ENCODE measurements around the gene KMT5B.

Gene KMT5B

GRCh38 chr11:68189082-68189481 lies 24.0 kb downstream of the KMT5B start:
- peaks cover 2% of the 10 kb centered on the region for H3K9me3 ChIP-seq (ENCODE audit: low read length)
- H3K27me3 ChIP-seq (ENCODE audit: insufficient read depth, low read length) = no peaks in the 10 kb centered on the region
- no peak overlapping the region for H3K4me3 ChIP-seq (ENCODE audit: low read length)
- H2AFZ ChIP-seq (ENCODE audit: low read depth, low read length) = no peak overlapping the region
- H3K4me1 ChIP-seq (ENCODE audit: insufficient read depth, low read length) = no peaks in the 10 kb centered on the region
- peaks cover 42% of the 10 kb centered on the region for H3K36me3 ChIP-seq (ENCODE audit: insufficient read depth, low read length)

GRCh38 chr11:68186061-68186460 lies 27.0 kb downstream of the KMT5B start:
- H3K4me1 ChIP-seq (ENCODE audit: insufficient read depth, low read length) = no peaks in the 10 kb centered on the region
- H2AFZ ChIP-seq (ENCODE audit: low read depth, low read length) = no peak overlapping the region
- H3K4me3 ChIP-seq (ENCODE audit: low read length) = no peak overlapping the region
- H3K27me3 ChIP-seq (ENCODE audit: insufficient read depth, low read length) = no peaks in the 10 kb centered on the region
- H3K9me3 ChIP-seq (ENCODE audit: low read length) = peaks cover 2% of the 10 kb centered on the region
- peaks cover 56% of the 10 kb centered on the region for H3K36me3 ChIP-seq (ENCODE audit: insufficient read depth, low read length)

GRCh38 chr11:68181719-68182451 lies 31.2 kb downstream of the KMT5B start:
- Histone ChIP-seq H3K4me1 (ENCODE audit: insufficient read depth, low read length) (no peaks in the 10 kb centered on the region), H3K9me3 (ENCODE audit: low read length) (no peaks in the 10 kb centered on the region), H3K36me3 (ENCODE audit: insufficient read depth, low read length) (peaks cover 72% of the 10 kb centered on the region), H3K27me3 (ENCODE audit: insufficient read depth, low read length) (no peaks in the 10 kb centered on the region), H2AFZ (ENCODE audit: low read depth, low read length) (no peak overlapping the region), H3K4me3 (ENCODE audit: low read length) (no peak overlapping the region)

GRCh38 chr11:68179847-68180246 lies 33.2 kb downstream of the KMT5B start:
- Histone ChIP-seq H3K4me3 (ENCODE audit: low read length) (no peak overlapping the region), H3K36me3 (ENCODE audit: insufficient read depth, low read length) (peaks cover 69% of the 10 kb centered on the region), H2AFZ (ENCODE audit: low read depth, low read length) (no peak overlapping the region), H3K9me3 (ENCODE audit: low read length) (no peaks in the 10 kb centered on the region), H3K4me1 (ENCODE audit: insufficient read depth, low read length) (no peaks in the 10 kb centered on the region), H3K27me3 (ENCODE audit: insufficient read depth, low read length) (no peaks in the 10 kb centered on the region)

- Histone ChIP-seq H3K4me1 (ENCODE audit: insufficient read depth, low read length) (no peaks in the 10 kb centered on the region), H3K36me3 (ENCODE audit: insufficient read depth, low read length) (peaks cover 75% of the 10 kb centered on the region), H3K4me3 (ENCODE audit: low read length) (no peak overlapping the region), H3K9me3 (ENCODE audit: low read length) (no peaks in the 10 kb centered on the region), H3K27me3 (ENCODE audit: insufficient read depth, low read length) (no peaks in the 10 kb centered on the region), H2AFZ (ENCODE audit: low read depth, low read length) (no peak overlapping the region)
These were observed 35.2 kb downstream of the KMT5B start for GRCh38 chr11:68177877-68178276.

GRCh38 chr11:68173926-68174325 lies 39.2 kb downstream of the KMT5B start:
- peaks cover 91% of the 10 kb centered on the region for H3K36me3 ChIP-seq (ENCODE audit: insufficient read depth, low read length)
- no peaks in the 10 kb centered on the region for H3K4me1 ChIP-seq (ENCODE audit: insufficient read depth, low read length)
- H3K9me3 ChIP-seq (ENCODE audit: low read length) = no peaks in the 10 kb centered on the region
- H3K27me3 ChIP-seq (ENCODE audit: insufficient read depth, low read length) = no peaks in the 10 kb centered on the region
- H2AFZ ChIP-seq (ENCODE audit: low read depth, low read length) = no peak overlapping the region
- H3K4me3 ChIP-seq (ENCODE audit: low read length) = no peak overlapping the region

GRCh38 chr11:68169442-68169841 lies 43.7 kb downstream of the KMT5B start:
- Histone ChIP-seq H3K9me3 (ENCODE audit: low read length) (no peaks in the 10 kb centered on the region), H2AFZ (ENCODE audit: low read depth, low read length) (no peak overlapping the region), H3K27me3 (ENCODE audit: insufficient read depth, low read length) (no peaks in the 10 kb centered on the region), H3K36me3 (ENCODE audit: insufficient read depth, low read length) (peaks cover 85% of the 10 kb centered on the region), H3K4me1 (ENCODE audit: insufficient read depth, low read length) (no peaks in the 10 kb centered on the region), H3K4me3 (ENCODE audit: low read length) (no peak overlapping the region)

GRCh38 chr11:68168694-68169093 lies 44.4 kb downstream of the KMT5B start:
- no peaks in the 10 kb centered on the region for H3K4me1 ChIP-seq (ENCODE audit: insufficient read depth, low read length)
- H3K27me3 ChIP-seq (ENCODE audit: insufficient read depth, low read length) = no peaks in the 10 kb centered on the region
- peaks cover 85% of the 10 kb centered on the region for H3K36me3 ChIP-seq (ENCODE audit: insufficient read depth, low read length)
- H2AFZ ChIP-seq (ENCODE audit: low read depth, low read length) = no peak overlapping the region
- H3K4me3 ChIP-seq (ENCODE audit: low read length) = no peak overlapping the region
- no peaks in the 10 kb centered on the region for H3K9me3 ChIP-seq (ENCODE audit: low read length)

- Histone ChIP-seq H3K36me3 (ENCODE audit: insufficient read depth, low read length) (peaks cover 79% of the 10 kb centered on the region), H3K4me1 (ENCODE audit: insufficient read depth, low read length) (no peaks in the 10 kb centered on the region), H3K4me3 (ENCODE audit: low read length) (no peak overlapping the region), H2AFZ (ENCODE audit: low read depth, low read length) (no peak overlapping the region), H3K27me3 (ENCODE audit: insufficient read depth, low read length) (no peaks in the 10 kb centered on the region), H3K9me3 (ENCODE audit: low read length) (no peaks in the 10 kb centered on the region)
These were observed 45.6 kb downstream of the KMT5B start for GRCh38 chr11:68167474-68167873.

- peaks cover 74% of the 10 kb centered on the region for H3K36me3 ChIP-seq (ENCODE audit: insufficient read depth, low read length)
These were observed 46.1 kb downstream of the KMT5B start for GRCh38 chr11:68166969-68167368.

GRCh38 chr11:68165601-68166000 lies 47.5 kb downstream of the KMT5B start:
- H3K27me3 ChIP-seq (ENCODE audit: insufficient read depth, low read length) = no peaks in the 10 kb centered on the region
- no peaks in the 10 kb centered on the region for H3K9me3 ChIP-seq (ENCODE audit: low read length)
- H3K36me3 ChIP-seq (ENCODE audit: insufficient read depth, low read length) = peaks cover 64% of the 10 kb centered on the region
- no peak overlapping the region for H2AFZ ChIP-seq (ENCODE audit: low read depth, low read length)
- H3K4me1 ChIP-seq (ENCODE audit: insufficient read depth, low read length) = peaks cover 6% of the 10 kb centered on the region
- H3K4me3 ChIP-seq (ENCODE audit: low read length) = no peak overlapping the region

More at GRCh38 chr11:68166969-68167368, 46.1 kb downstream of the KMT5B start:
- Histone ChIP-seq H3K9me3 (ENCODE audit: low read length) (no peaks in the 10 kb centered on the region), H3K27me3 (ENCODE audit: insufficient read depth, low read length) (no peaks in the 10 kb centered on the region), H2AFZ (ENCODE audit: low read depth, low read length) (no peak overlapping the region), H3K4me1 (ENCODE audit: insufficient read depth, low read length) (no peaks in the 10 kb centered on the region), H3K4me3 (ENCODE audit: low read length) (no peak overlapping the region)

- no peak overlapping the region for H3K4me3 ChIP-seq (ENCODE audit: low read length)
These were observed 48.7 kb downstream of the KMT5B start for GRCh38 chr11:68164437-68164836.

GRCh38 chr11:68163691-68164090 lies 49.4 kb downstream of the KMT5B start:
- Histone ChIP-seq H3K4me1 (ENCODE audit: insufficient read depth, low read length) (peaks cover 24% of the 10 kb centered on the region), H2AFZ (ENCODE audit: low read depth, low read length) (no peak overlapping the region), H3K9me3 (ENCODE audit: low read length) (no peaks in the 10 kb centered on the region), H3K4me3 (ENCODE audit: low read length) (no peak overlapping the region), H3K36me3 (ENCODE audit: insufficient read depth, low read length) (peaks cover 45% of the 10 kb centered on the region), H3K27me3 (ENCODE audit: insufficient read depth, low read length) (no peaks in the 10 kb centered on the region)

More at GRCh38 chr11:68164437-68164836, 48.7 kb downstream of the KMT5B start:
- H3K36me3 ChIP-seq (ENCODE audit: insufficient read depth, low read length) = peaks cover 52% of the 10 kb centered on the region
- peaks cover 17% of the 10 kb centered on the region for H3K4me1 ChIP-seq (ENCODE audit: insufficient read depth, low read length)
- no peak overlapping the region for H2AFZ ChIP-seq (ENCODE audit: low read depth, low read length)
- H3K9me3 ChIP-seq (ENCODE audit: low read length) = no peaks in the 10 kb centered on the region
- H3K27me3 ChIP-seq (ENCODE audit: insufficient read depth, low read length) = no peaks in the 10 kb centered on the region

Measured in neuron (in vitro differentiated cells).